SK-N-SH treated with all-trans-retinoic acid at 6 μM for 48 hours (cell line): ENCODE results near the gene RTP1.

Source experiments
- ATAC-seq: fragments of 200-7000 bp; cut with Tn5 transposase; 3 replicates; pipeline ENCODE4 v1.9.1; 2020; ENCODE audit warnings: mild to moderate bottlenecking, moderate library complexity
- BACH2 ChIP-seq: fragments of 250-450 bp; sonication (Bioruptor Pico); IDR thresholded peaks from 2 replicates; pipeline ENCODE4 v1.9.0; 2021; ENCODE audit warnings: mild to moderate bottlenecking, borderline replicate concordance
- CSDC2 ChIP-seq: fragments of 250-450 bp; sonication (Bioruptor Pico); IDR thresholded peaks from 2 replicates; pipeline ENCODE4 v1.5.0; 2020; ENCODE audit warnings: mild to moderate bottlenecking, moderate library complexity
- ESRRG ChIP-seq: fragments of 250-450 bp; sonication (Bioruptor Pico); IDR thresholded peaks from 2 replicates; pipeline ENCODE4 v1.6.1; 2021; ENCODE audit warnings: mild to moderate bottlenecking
- OSR1 ChIP-seq: fragments of 250-450 bp; sonication (Bioruptor Pico); IDR thresholded peaks from 2 replicates; pipeline ENCODE4 v1.8.0; 2022; ENCODE audit warnings: moderate library complexity, mild to moderate bottlenecking, inconsistent platforms
- PATZ1 ChIP-seq: fragments of 250-450 bp; sonication (Bioruptor Pico); IDR thresholded peaks from 2 replicates; pipeline ENCODE4 v1.8.0; 2020; ENCODE audit warnings: mild to moderate bottlenecking, moderate library complexity, borderline replicate concordance
- POU6F1 ChIP-seq: fragments of 250-450 bp; sonication (Bioruptor Pico); IDR thresholded peaks from 2 replicates; pipeline ENCODE4 v1.8.0; 2021; ENCODE audit warnings: low read depth, mild to moderate bottlenecking, moderate library complexity, borderline replicate concordance
- RARB ChIP-seq: fragments of 250-450 bp; sonication (Bioruptor Pico); IDR thresholded peaks from 2 replicates; pipeline ENCODE4 v1.8.0; 2021; ENCODE audit warnings: mild to moderate bottlenecking, moderate library complexity
- SNAI2 ChIP-seq: fragments of 250-450 bp; sonication (Bioruptor Pico); IDR thresholded peaks from 2 replicates; pipeline ENCODE4 v1.5.0; 2020; ENCODE audit warnings: mild to moderate bottlenecking, moderate library complexity
- TOX ChIP-seq: fragments of 250-450 bp; sonication (Bioruptor Pico); IDR thresholded peaks from 2 replicates; pipeline ENCODE4 v1.8.0; 2021; ENCODE audit warnings: mild to moderate bottlenecking, moderate library complexity, borderline replicate concordance
- TSHZ2 ChIP-seq: fragments of 250-450 bp; sonication (Bioruptor Pico); IDR thresholded peaks from 2 replicates; pipeline ENCODE4 v1.5.0; 2020; ENCODE audit warnings: mild to moderate bottlenecking, moderate library complexity
- ZC3H10 ChIP-seq: fragments of 250-450 bp; sonication (Bioruptor Pico); IDR thresholded peaks from 2 replicates; pipeline ENCODE4 v1.5.1; 2021; ENCODE audit warnings: mild to moderate bottlenecking, moderate library complexity
- ZFP3 ChIP-seq: fragments of 250-450 bp; sonication (Bioruptor Pico); IDR thresholded peaks from 2 replicates; pipeline ENCODE4 v1.5.0; 2020; ENCODE audit warnings: mild to moderate bottlenecking, moderate library complexity
- ZFP30 ChIP-seq: fragments of 450-650 bp; formaldehyde crosslinking; IDR thresholded peaks from 2 replicates; pipeline ENCODE4 v1.5.0; 2022; ENCODE audit warnings: mild to moderate bottlenecking, moderate library complexity
- ZNF70 ChIP-seq: fragments of 450-650 bp; formaldehyde crosslinking; IDR thresholded peaks from 2 replicates; pipeline ENCODE4 v1.5.0; 2020; ENCODE audit warnings: mild to moderate bottlenecking, moderate library complexity
- ZNF8 ChIP-seq: fragments of 450-650 bp; formaldehyde crosslinking; IDR thresholded peaks from 2 replicates; pipeline ENCODE4 v1.5.0; 2020; ENCODE audit warnings: mild to moderate bottlenecking, moderate library complexity
- TF ChIP-seq, protein P1 (sequence below): fragments of 250-450 bp; sonication (Bioruptor Pico); IDR thresholded peaks from 2 replicates; pipeline ENCODE4 v1.5.1; 2021; ENCODE audit warnings: mild to moderate bottlenecking, moderate library complexity

Gene RTP1

DNA sequence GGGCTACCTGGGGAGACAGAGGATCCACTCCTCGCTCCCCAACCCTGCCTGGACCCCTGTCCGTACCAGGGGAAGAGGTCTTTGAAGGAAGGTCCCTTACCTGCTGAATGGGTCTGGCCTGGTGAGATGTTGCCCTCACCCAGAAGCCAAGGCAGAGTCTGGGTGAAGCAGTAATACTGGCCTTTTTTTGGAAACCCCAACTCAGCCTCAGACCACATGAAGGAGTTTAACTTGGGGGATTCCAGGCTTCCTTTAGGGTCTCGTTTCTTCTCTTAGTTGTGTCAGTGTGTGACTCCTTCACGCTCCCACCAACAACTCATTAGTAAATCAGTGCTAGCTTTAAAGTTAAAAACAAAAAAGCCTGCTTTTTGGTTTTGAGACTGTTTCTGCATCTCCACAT is 45.6 kb downstream of the RTP1 start:
- no peak for ATAC-seq
- no peak for TF ChIP-seq OSR1 (CRISPR knock-in tag)
- no peak for TF ChIP-seq ZFP30 (CRISPR knock-in tag)
- TF ChIP-seq, all 23 proteins: peak for 0

GRCh38 chr3:187243933-187244524 is 46.7 kb downstream of the RTP1 start:
- TF ChIP-seq ZFP30 (CRISPR knock-in tag): no peak
- no peak for ATAC-seq

DNA sequence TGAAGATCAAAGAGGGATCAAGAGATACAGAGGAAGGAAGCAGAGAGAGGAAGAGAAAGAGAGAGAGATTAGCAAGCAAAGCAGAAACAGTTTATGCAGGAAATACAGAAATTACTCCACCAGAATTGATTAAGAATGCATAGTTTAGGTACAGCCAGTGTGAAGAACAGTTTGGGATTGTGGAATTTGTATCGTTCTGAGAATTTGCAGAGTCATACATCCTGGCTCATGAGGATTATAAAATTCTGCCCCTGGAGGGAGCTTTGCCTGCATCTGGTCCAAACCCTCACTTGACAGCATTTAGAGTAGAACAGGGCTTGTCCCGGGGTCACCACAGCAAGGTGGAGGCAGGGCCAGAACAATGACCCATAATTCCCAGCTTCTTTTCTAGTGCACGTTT is 50.1 kb downstream of the RTP1 start:
- TF ChIP-seq ZC3H10 (CRISPR knock-in tag) (no peak), BACH2 (CRISPR knock-in tag) (no peak), TOX (CRISPR knock-in tag) (no peak), POU6F1 (CRISPR knock-in tag) (no peak), ESRRG (CRISPR knock-in tag) (no peak), SNAI2 (CRISPR knock-in tag) (no peak), RARB (CRISPR knock-in tag) (no peak), TSHZ2 (CRISPR knock-in tag) (no peak), ZFP3 (CRISPR knock-in tag) (no peak), ZFP30 (CRISPR knock-in tag) (no peak), PATZ1 (no peak), OSR1 (CRISPR knock-in tag) (no peak), CSDC2 (no peak), ZNF70 (CRISPR knock-in tag) (no peak), ZNF8 (CRISPR knock-in tag) (no peak)
- TF ChIP-seq, protein P1, sequence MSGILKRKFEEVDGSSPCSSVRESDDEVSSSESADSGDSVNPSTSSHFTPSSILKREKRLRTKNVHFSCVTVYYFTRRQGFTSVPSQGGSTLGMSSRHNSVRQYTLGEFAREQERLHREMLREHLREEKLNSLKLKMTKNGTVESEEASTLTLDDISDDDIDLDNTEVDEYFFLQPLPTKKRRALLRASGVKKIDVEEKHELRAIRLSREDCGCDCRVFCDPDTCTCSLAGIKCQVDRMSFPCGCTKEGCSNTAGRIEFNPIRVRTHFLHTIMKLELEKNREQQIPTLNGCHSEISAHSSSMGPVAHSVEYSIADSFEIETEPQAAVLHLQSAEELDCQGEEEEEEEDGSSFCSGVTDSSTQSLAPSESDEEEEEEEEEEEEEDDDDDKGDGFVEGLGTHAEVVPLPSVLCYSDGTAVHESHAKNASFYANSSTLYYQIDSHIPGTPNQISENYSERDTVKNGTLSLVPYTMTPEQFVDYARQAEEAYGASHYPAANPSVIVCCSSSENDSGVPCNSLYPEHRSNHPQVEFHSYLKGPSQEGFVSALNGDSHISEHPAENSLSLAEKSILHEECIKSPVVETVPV (CRISPR knock-in tag): no peak
- ATAC-seq: no peak
